ENCODE results near the gene ELMO3.

Gene ELMO3

GRCh38 chr16:67244387-67245185 lies 45.7 kb downstream of the ELMO3 start:
- no peak for DNase-seq

GRCh38 chr16:67245186-67245585 lies 46.3 kb downstream of the ELMO3 start:
- no peak for DNase-seq

GRCh38 chr16:67245674-67246080 lies 46.7 kb downstream of the ELMO3 start:
- DNase-seq: no peak

- DNase-seq: peak; percentile 36
These were observed 47.3 kb downstream of the ELMO3 start for GRCh38 chr16:67246081-67246755.

- peak; percentile 55 for DNase-seq
These were observed 47.8 kb downstream of the ELMO3 start for GRCh38 chr16:67246756-67247191.

GRCh38 chr16:67247192-67248072 lies 48.5 kb downstream of the ELMO3 start, which contains the start of gene FHOD1:
Gene FHOD1 (minus strand): TSS chr16:67247481. CDS start chr16:67247410, 71 bp downstream.
- peak; percentile 64 for DNase-seq

- DNase-seq: no peak
These were observed 49.1 kb downstream of the ELMO3 start for GRCh38 chr16:67248073-67248400.

- no peak for DNase-seq
These were observed 49.7 kb downstream of the ELMO3 start, which contains the start of gene SLC9A5 for GRCh38 chr16:67248401-67249177. Gene SLC9A5 (plus strand): TSS chr16:67248979. CDS start chr16:67249015, 36 bp downstream.

- no peak for DNase-seq
These were observed 50.5 kb downstream of the ELMO3 start for GRCh38 chr16:67249178-67250044.

- DNase-seq: no peak
These were observed 51.1 kb downstream of the ELMO3 start for GRCh38 chr16:67250045-67250327.

- DNase-seq: no peak
These were observed 53.9 kb downstream of the ELMO3 start for GRCh38 chr16:67252609-67253497.

All from NCI-H774 (cell line).